Caco-2 (cell line): ENCODE results near the gene UBE2E1. TPM values are rescaled to one million over a fixed set of nuclear protein-coding genes. Genes with fewer than 3 reads are reported as not detected.

ENCODE experiments used
- BruUV-seq: library from RNA; stranded (reverse); fragments of 400-500 nt; replicated peaks from 2 replicates; lab custom pipeline; 2021; lab: Mats Ljungman, UMichigan
- CTCF ChIA-PET: fragments of 300-600 bp; sonication (Branson Sonifier 250); formaldehyde crosslinking; loops from one replicate; lab custom pipeline; 2022; ENCODE audit warnings: antibody characterized with exemption; lab: Charles Lee
- POLR2A ChIA-PET: fragments of 300-600 bp; sonication (Branson Sonifier 250); formaldehyde crosslinking; loops from one replicate; lab custom pipeline; 2022; ENCODE audit warnings: antibody characterized with exemption; lab: Charles Lee
- DNase-seq, 2 experiments: peaks; one replicate each; pipeline versions ENCODE4 v3.0.0 to v3.0.0-alpha.2; 2020 to 2022
- H3K27me3 ChIP-seq: replicated peaks from 2 replicates; pipeline ENCODE4 v1.6.0; 2011; ENCODE audit warnings: low read length; ENCODE audit not compliant: control insufficient read depth, insufficient read depth
- H3K36me3 ChIP-seq: 2 replicates; pipeline ENCODE4 v1.5.1; 2011; ENCODE audit warnings: low read length; ENCODE audit not compliant: control insufficient read depth, insufficient read depth
- H3K4me1 ChIP-seq: fragments of 250-450 bp; sonication (Bioruptor Pico); 2 replicates; pipeline ENCODE4 v1.5.1; 2020; ENCODE audit warnings: mild to moderate bottlenecking
- H3K4me3 ChIP-seq: 2 replicates; pipeline ENCODE4 v1.5.1; 2011; ENCODE audit warnings: low read depth, mild to moderate bottlenecking, control low read depth, low read length
- H3K9me3 ChIP-seq: fragments of 250-450 bp; sonication (Bioruptor Pico); 2 replicates; pipeline ENCODE4 v1.5.1; 2020; ENCODE audit warnings: mild to moderate bottlenecking, moderate library complexity
- H3K27ac Mint-ChIP-seq: one replicate; pipeline ENCODE4 v1.8.0; 2022; ENCODE audit warnings: mixed read lengths; ENCODE audit not compliant: unreplicated experiment
- H3K27me3 Mint-ChIP-seq: one replicate; pipeline ENCODE4 v1.8.0; 2022; ENCODE audit warnings: mixed read lengths; ENCODE audit not compliant: insufficient read depth, unreplicated experiment
- H3K36me3 Mint-ChIP-seq: one replicate; pipeline ENCODE4 v1.8.0; 2022; ENCODE audit warnings: mild to moderate bottlenecking, mixed read lengths; ENCODE audit not compliant: insufficient read depth, unreplicated experiment
- H3K4me1 Mint-ChIP-seq: one replicate; pipeline ENCODE4 v1.8.0; 2022; ENCODE audit warnings: low read depth, mixed read lengths; ENCODE audit not compliant: unreplicated experiment
- H3K4me3 Mint-ChIP-seq: one replicate; pipeline ENCODE4 v1.8.0; 2022; ENCODE audit warnings: mild to moderate bottlenecking, moderate library complexity, mixed read lengths; ENCODE audit not compliant: unreplicated experiment
- H3K9me3 Mint-ChIP-seq: one replicate; pipeline ENCODE4 v1.8.0; 2022; ENCODE audit warnings: mixed read lengths; ENCODE audit not compliant: unreplicated experiment
- CTCF ChIP-seq, 2 experiments: fragments of 200-600 bp in 1 of 2; IDR thresholded peaks; 1 replicate in 1 of 2; 2 replicates in 1 of 2; pipeline versions ENCODE4 v1.5.1 to v1.8.0; 2011 to 2022; ENCODE audit warnings: antibody characterized with exemption in 1 of 2, control low read depth in 1 of 2, inconsistent platforms in 1 of 2, low read depth in 1 of 2, low read length in 1 of 2, mild to moderate bottlenecking in 1 of 2, moderate library complexity in 1 of 2; ENCODE audit not compliant: insufficient read depth in 1 of 2, severe bottlenecking in 1 of 2, unreplicated experiment in 1 of 2
- intact Hi-C: fragments of 100-400 bp; cut with micrococcal nuclease; formaldehyde crosslinking; loops from one replicate; pipeline ENCODE4 v1.10.0; 2022; ENCODE audit not compliant: unreplicated experiment
- total RNA-seq: library from RNA; stranded (reverse); gene quantifications from 2 replicates; pipeline ENCODE4 v1.2.3, GENCODE V29; 2022

UBE2E1 gene
- total RNA-seq, 1 experiment from 2014 or later = 104 TPM

GRCh38 chr3:23873941-23874340 is 68.2 kb downstream of the UBE2E1 start:
- CTCF ChIA-PET = no interaction called here
- Histone ChIP-seq H3K4me3 (no peak overlapping the region), H3K9me3 (no peaks in the 10 kb centered on the region), H3K36me3 (no peaks in the 10 kb centered on the region), H3K4me1 (no peaks in the 10 kb centered on the region), H3K27me3 (no peaks in the 10 kb centered on the region)
- intact Hi-C loops = no loop called here
- H3K27ac Mint-ChIP-seq = no peak overlapping the region
- H3K4me3 Mint-ChIP-seq = no peak overlapping the region
- no TSS peak for BruUV-seq
- no peaks in the 10 kb centered on the region for H3K27me3 Mint-ChIP-seq
- no peaks in the 10 kb centered on the region for H3K9me3 Mint-ChIP-seq
- POLR2A ChIA-PET = no interaction called here
- peaks cover 11% of the 10 kb centered on the region for H3K36me3 Mint-ChIP-seq
- no peak for TF ChIP-seq CTCF (IDR thresholded peaks at IDR 0.05; ENCODE audit: insufficient read depth in 1 of 2, low read depth in 1 of 2, low read length in 1 of 2, severe bottlenecking in 1 of 2, unreplicated experiment in 1 of 2)
- no peaks in the 10 kb centered on the region for H3K4me1 Mint-ChIP-seq
- DNase-seq = no peak

GRCh38 chr3:23874359-23875112 is 68.8 kb downstream of the UBE2E1 start:
- Histone ChIP-seq H3K4me3 (no peak overlapping the region), H3K4me1 (no peaks in the 10 kb centered on the region), H3K27me3 (no peaks in the 10 kb centered on the region), H3K9me3 (no peaks in the 10 kb centered on the region), H3K36me3 (no peaks in the 10 kb centered on the region)
- ChIA-PET POLR2A (no interaction called here), CTCF (no interaction called here)
- no peaks in the 10 kb centered on the region for H3K27me3 Mint-ChIP-seq
- TF ChIP-seq CTCF (IDR thresholded peaks at IDR 0.05; ENCODE audit: insufficient read depth in 1 of 2, low read depth in 1 of 2, low read length in 1 of 2, severe bottlenecking in 1 of 2, unreplicated experiment in 1 of 2) = no peak
- no peaks in the 10 kb centered on the region for H3K4me1 Mint-ChIP-seq
- no peaks in the 10 kb centered on the region for H3K9me3 Mint-ChIP-seq
- no peak overlapping the region for H3K27ac Mint-ChIP-seq
- intact Hi-C loops = no loop called here
- DNase-seq = no peak
- BruUV-seq = no TSS peak
- no peak overlapping the region for H3K4me3 Mint-ChIP-seq
- H3K36me3 Mint-ChIP-seq = peaks cover 11% of the 10 kb centered on the region

- H3K36me3 Mint-ChIP-seq = peaks cover 11% of the 10 kb centered on the region
- Histone ChIP-seq H3K4me3 (no peak overlapping the region), H3K9me3 (no peaks in the 10 kb centered on the region), H3K4me1 (no peaks in the 10 kb centered on the region), H3K36me3 (no peaks in the 10 kb centered on the region), H3K27me3 (no peaks in the 10 kb centered on the region)
- intact Hi-C loops = no loop called here
- DNase-seq = no peak
- no peak for TF ChIP-seq CTCF (IDR thresholded peaks at IDR 0.05; ENCODE audit: insufficient read depth in 1 of 2, low read depth in 1 of 2, low read length in 1 of 2, severe bottlenecking in 1 of 2, unreplicated experiment in 1 of 2)
- H3K9me3 Mint-ChIP-seq = no peaks in the 10 kb centered on the region
- BruUV-seq = no TSS peak
- H3K4me1 Mint-ChIP-seq = no peaks in the 10 kb centered on the region
- no peak overlapping the region for H3K4me3 Mint-ChIP-seq
- POLR2A ChIA-PET = no interaction called here
- CTCF ChIA-PET = no interaction called here
- no peak overlapping the region for H3K27ac Mint-ChIP-seq
- no peaks in the 10 kb centered on the region for H3K27me3 Mint-ChIP-seq
Measured at GRCh38 chr3:23875113-23875725, 69.5 kb downstream of the UBE2E1 start.
